GM12892 (cell line): ENCODE results near the gene TSPAN9.

ENCODE experiments used
- POLR2A ChIP-seq: IDR thresholded peaks from 2 replicates; pipeline ENCODE4 v1.6.1; 2011; ENCODE audit warnings: low read depth, low read length, control low read depth
- POLR2AphosphoS5 ChIP-seq: IDR thresholded peaks from 2 replicates; pipeline ENCODE4 v1.6.1; 2011; ENCODE audit warnings: low read depth, low read length, control low read depth

DNA sequence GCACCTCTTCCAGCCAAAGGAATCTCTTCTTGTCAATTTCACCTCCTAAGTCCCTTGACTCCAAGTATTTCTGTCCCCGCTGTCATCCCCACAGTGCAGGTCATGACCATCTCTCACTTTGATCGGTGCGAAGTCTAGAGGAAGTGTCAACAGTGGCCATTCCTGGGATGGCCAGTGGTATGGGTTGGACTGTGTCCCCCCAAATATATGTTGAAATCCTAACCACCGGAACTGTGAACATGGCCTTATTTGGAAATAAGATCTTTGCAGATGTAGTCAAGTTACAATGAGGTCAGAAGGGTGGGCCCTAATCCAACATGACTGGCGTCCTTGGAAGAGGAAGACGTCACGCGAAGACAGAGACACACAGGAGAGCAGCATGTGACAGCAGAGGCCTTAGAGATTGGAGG, 257.9 kb downstream of the TSPAN9 start:
- TF ChIP-seq POLR2AphosphoS5, result no peak
- no peak for TF ChIP-seq POLR2A
